BLaER1 treated with 17β-estradiol and CSF1 and Interleukin-3, amounts not matched to agents 10 nM and 100 nM (cell line): ENCODE results near the gene BTNL3.

Source experiments
- H3K27ac ChIP-seq, 11 experiments: shearing (Covaris generic); formaldehyde crosslinking; 2 replicates each; pipeline ENCODE4 v1.8.1; 2022
- H3K27me3 ChIP-seq, 11 experiments: shearing (Covaris generic); formaldehyde crosslinking; 2 replicates each; pipeline ENCODE4 v1.8.1; 2022
- H3K36me3 ChIP-seq, 11 experiments: shearing (Covaris generic); formaldehyde crosslinking; 2 replicates each; pipeline ENCODE4 v1.8.1; 2022
- H3K4me1 ChIP-seq, 10 experiments: shearing (Covaris generic); formaldehyde crosslinking; 2 replicates each; pipeline ENCODE4 v1.8.1; 2022
- H3K4me2 ChIP-seq, 11 experiments: shearing (Covaris generic); formaldehyde crosslinking; 2 replicates each; pipeline ENCODE4 v1.8.1; 2022
- H3K4me3 ChIP-seq, 10 experiments: shearing (Covaris generic); formaldehyde crosslinking; 2 replicates each; pipeline ENCODE4 v1.8.1; 2022
- H3K9ac ChIP-seq, 11 experiments: shearing (Covaris generic); formaldehyde crosslinking; 2 replicates each; pipeline ENCODE4 v1.8.1; 2022
- H3K9me3 ChIP-seq, 11 experiments: shearing (Covaris generic); formaldehyde crosslinking; replicated peaks in 1 of 11; 2 replicates each; pipeline ENCODE4 v1.8.1; 2022
- H4K20me1 ChIP-seq, 11 experiments: shearing (Covaris generic); formaldehyde crosslinking; 2 replicates each; pipeline ENCODE4 v1.8.1; 2022
- Cebpa-rat ChIP-seq, 11 experiments: shearing (Covaris generic); IDR thresholded peaks; 2 replicates each; pipeline ENCODE4 v1.8.1; 2022

The BTNL3 gene

DNA sequence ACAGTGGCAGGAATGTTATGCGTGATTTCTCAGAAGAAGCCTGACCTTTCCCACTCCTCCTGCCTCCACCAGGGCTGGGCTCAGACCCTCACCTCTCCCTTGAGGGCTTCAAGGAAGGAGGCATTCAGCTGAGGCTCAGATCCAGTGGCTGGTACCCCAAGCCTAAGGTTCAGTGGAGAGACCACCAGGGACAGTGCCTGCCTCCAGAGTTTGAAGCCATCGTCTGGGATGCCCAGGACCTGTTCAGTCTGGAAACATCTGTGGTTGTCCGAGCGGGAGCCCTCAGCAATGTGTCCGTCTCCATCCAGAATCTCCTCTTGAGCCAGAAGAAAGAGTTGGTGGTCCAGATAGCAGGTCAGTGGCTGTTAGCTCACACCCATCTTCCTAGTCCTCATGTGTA, 61.4 kb downstream of the BTNL3 start:
- Histone ChIP-seq H3K36me3 (no peaks in the 10 kb centered on the region), H3K27me3 (no peaks in the 10 kb centered on the region), H4K20me1 (peaks cover 0 to 13% (median 6%) of the 10 kb centered on the region in 11 experiments; a peak in 4 of 22 replicates), H3K4me2 (peak overlapping the region; percentile 92 to 99 (median 96)), H3K4me1 (peaks cover 66 to 88% (median 85%) of the 10 kb centered on the region in 10 experiments), H3K9me3 (no peaks in the 10 kb centered on the region), H3K9ac (peak overlapping the region in 7 of 11 experiments; percentile 29 to 88 (median 86); a peak in 10 of 22 replicates), H3K27ac (peak overlapping the region in 9 of 11 experiments; percentile 49 to 90 (median 84); a peak in 18 of 22 replicates), H3K4me3 (peak overlapping the region in 1 of 10 experiments; percentile 30; a peak in 1 of 20 replicates)
- no peak for TF ChIP-seq Cebpa-rat (IDR thresholded peaks at IDR 0.05)

DNA sequence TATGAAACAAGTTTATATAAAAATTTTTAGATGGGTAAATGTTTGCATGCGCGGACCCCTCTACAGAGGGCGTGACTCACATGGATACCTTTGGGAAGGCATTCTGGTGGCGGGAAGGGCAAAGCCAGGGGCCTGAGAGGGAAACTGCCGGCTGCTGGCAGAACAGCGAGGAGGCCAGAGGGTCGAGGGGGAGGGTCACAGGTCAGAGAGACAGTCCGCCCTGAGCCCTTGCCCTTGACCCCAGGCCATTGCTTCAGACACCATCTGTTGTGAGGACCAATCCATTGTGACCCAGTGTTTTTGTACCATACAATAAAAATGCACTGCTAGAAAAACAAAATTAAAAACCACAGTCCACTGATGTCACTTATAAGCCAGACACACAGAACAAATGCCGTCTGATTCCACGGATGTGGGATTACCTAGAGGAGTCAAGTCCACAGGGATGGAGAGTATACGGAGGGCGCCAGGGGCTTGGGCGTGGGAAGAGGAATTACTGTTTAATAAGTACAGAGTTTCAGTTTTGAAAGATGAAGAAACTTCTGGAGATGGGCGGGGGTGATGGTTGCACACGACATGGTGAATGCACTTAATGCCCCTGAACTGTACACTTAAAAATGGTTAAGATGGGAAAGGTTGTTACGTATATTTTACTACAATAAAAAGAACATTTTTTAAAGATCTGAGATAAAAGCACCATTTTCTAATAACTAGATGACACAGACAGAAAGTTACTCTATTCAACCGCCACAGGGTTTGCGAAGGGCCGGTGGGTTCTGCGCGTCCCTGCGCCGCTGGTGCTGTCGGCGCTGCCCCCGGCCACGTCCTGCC, 63.4 kb downstream of the BTNL3 start:
- TF ChIP-seq Cebpa-rat (IDR thresholded peaks at IDR 0.05), result 0 out of 22 replicates have a peak, but pooled peaks of 1 of the 11 experiments have one; percentile 11
- Histone ChIP-seq H3K36me3 (peaks cover 0 to 11% (median 0%) of the 10 kb centered on the region in 11 experiments; a peak in 6 of 22 replicates), H3K4me2 (peak overlapping the region; percentile 92 to 99 (median 96)), H4K20me1 (peaks cover 0 to 13% (median 6%) of the 10 kb centered on the region in 11 experiments; a peak in 4 of 22 replicates), H3K9ac (peak overlapping the region; percentile 76 to 88 (median 84); a peak in 20 of 22 replicates), H3K4me1 (peaks cover 72 to 88% (median 80%) of the 10 kb centered on the region in 10 experiments), H3K4me3 (peak overlapping the region; percentile 73 to 89 (median 82)), H3K27ac (peak overlapping the region in 9 of 11 experiments; percentile 74 to 90 (median 84); a peak in 18 of 22 replicates), H3K27me3 (no peaks in the 10 kb centered on the region), H3K9me3 (no peaks in the 10 kb centered on the region)

DNA sequence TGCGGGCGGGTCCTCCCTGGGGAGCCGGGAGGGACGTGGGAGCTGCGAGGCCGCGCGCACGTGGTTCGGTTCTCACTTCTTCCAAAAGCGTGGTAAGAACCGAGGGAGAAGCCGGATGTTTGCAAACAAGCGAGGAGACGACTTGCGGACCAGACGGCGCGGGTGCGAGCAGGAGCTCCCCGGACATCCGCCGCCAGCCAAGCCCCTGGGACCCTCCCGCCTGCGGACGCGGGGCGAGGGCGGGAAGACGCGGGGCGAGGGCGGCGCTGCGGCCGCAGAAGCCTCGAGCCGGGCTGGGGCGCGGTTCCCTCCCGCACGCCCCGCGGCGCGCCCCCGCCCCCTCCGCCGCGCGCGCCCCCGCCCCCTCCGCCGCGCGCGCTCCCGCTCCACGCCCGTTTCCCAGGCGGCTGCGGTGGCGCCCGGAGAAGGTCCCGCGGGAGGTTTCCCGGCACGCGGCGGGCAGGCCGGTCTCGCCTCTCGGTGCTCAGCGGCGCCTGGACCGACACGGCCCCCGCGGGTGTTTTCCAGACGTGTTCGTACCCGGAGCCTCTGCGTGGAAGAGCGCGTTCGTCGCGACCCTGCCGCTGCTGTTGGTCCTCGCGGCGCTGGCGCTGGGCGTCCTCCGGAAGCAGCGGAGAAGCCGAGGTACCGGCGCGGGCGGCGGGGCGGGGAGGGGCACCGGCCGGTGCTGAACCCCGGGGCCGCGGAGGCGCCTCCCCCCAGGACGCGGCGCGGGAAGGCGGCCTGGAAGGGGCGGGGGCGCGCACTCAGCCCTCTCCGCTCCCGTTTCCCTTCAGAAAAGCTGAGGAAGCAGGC, 64.2 kb downstream of the BTNL3 start:
- Histone ChIP-seq H4K20me1 (peaks cover 0 to 13% (median 6%) of the 10 kb centered on the region in 11 experiments; a peak in 4 of 22 replicates), H3K27ac (peak overlapping the region; percentile 13 to 90 (median 83); a peak in 20 of 22 replicates), H3K4me3 (peak overlapping the region; percentile 73 to 89 (median 82)), H3K27me3 (no peaks in the 10 kb centered on the region), H3K36me3 (peaks cover 0 to 13% (median under 1%) of the 10 kb centered on the region in 11 experiments; a peak in 9 of 22 replicates), H3K4me1 (peaks cover 69 to 85% (median 75%) of the 10 kb centered on the region in 10 experiments), H3K9me3 (no peaks in the 10 kb centered on the region), H3K4me2 (peak overlapping the region; percentile 92 to 99 (median 96)), H3K9ac (peak overlapping the region; percentile 76 to 88 (median 84))
- no peak for TF ChIP-seq Cebpa-rat (IDR thresholded peaks at IDR 0.05)

DNA sequence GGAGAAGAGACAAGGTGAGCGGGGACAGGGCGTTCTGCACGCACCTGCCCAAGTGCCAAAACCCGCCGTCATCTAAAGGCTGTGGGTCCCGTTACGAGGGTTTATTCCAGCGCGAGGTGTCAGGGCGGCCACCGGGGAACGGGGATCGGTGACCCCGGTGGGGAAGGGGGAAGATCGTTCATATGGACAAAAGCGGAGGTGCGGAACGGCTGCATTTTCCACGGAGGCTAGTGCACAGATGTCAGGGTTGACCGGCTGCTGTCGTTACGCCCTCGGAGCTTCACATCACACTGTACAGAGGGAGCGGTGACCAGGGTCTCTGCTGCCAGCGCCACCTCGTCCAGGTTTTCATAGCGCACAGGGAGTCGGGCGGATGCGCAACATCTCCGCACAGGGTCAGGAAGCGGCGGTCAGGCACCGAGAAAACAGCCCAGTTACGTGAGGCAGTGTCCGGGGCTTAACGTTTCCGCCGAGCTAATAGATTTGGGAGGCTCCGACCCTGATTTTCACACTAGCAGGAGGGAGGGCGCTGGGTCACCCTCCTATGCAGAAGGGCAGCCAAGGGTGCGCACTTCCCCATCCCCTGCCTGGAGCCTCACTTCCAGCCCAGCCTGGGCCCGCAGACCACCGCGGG, 65.0 kb downstream of the BTNL3 start:
- H3K27ac ChIP-seq, result peak overlapping the region; percentile 13 to 90 (median 83); a peak in 20 of 22 replicates

DNA sequence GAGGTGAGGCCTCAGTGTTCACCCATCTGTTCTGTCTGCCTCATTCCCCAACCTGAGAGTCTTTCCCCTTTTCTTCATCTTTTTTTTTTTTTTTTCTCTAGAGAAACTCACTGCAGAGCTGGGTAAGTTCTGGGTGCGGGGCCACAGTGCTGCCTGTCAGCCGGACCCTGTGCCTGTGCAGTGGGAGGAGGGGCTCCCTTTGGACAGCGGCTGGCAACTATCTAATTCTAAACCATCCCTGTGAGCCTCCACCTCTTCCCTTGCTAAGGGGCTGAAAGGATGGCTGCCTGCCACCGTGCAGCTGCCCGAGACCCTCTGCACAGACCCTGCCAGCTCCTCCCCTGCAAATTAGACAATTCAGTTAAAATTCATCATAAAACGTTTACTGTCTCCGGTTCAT, 65.5 kb downstream of the BTNL3 start:
- H3K36me3 ChIP-seq, result peaks cover 0 to 26% (median 10%) of the 10 kb centered on the region in 11 experiments; a peak in 17 of 22 replicates
- peaks cover 59 to 77% (median 69%) of the 10 kb centered on the region in 10 experiments for H3K4me1 ChIP-seq
- H3K4me2 ChIP-seq, result peak overlapping the region; percentile 92 to 99 (median 96)
- peak overlapping the region in 10 of 11 experiments; percentile 76 to 88 (median 85); a peak in 19 of 22 replicates for H3K9ac ChIP-seq
- H3K9me3 ChIP-seq, result peaks cover 0 to 2% (median 0%) of the 10 kb centered on the region in 11 experiments; a peak in 1 of 22 replicates
- H3K27me3 ChIP-seq, result no peaks in the 10 kb centered on the region
- H3K4me3 ChIP-seq, result peak overlapping the region; percentile 73 to 89 (median 82)
- H4K20me1 ChIP-seq, result peaks cover 0 to 13% (median 6%) of the 10 kb centered on the region in 11 experiments; a peak in 4 of 22 replicates
- H3K27ac ChIP-seq, result peak overlapping the region in 6 of 11 experiments; percentile 75 to 90 (median 84); a peak in 10 of 22 replicates
- no peak for TF ChIP-seq Cebpa-rat (IDR thresholded peaks at IDR 0.05)

More for the DNA sequence above, 65.0 kb downstream of the BTNL3 start:
- H3K4me1 ChIP-seq, result peaks cover 62 to 79% (median 71%) of the 10 kb centered on the region in 10 experiments
- H3K27me3 ChIP-seq, result no peaks in the 10 kb centered on the region
- H3K9me3 ChIP-seq, result no peaks in the 10 kb centered on the region
- peak overlapping the region; percentile 92 to 99 (median 96) for H3K4me2 ChIP-seq
- peaks cover 0 to 20% (median 7%) of the 10 kb centered on the region in 11 experiments; a peak in 13 of 22 replicates for H3K36me3 ChIP-seq
- peak overlapping the region; percentile 76 to 88 (median 84) for H3K9ac ChIP-seq
- TF ChIP-seq Cebpa-rat (IDR thresholded peaks at IDR 0.05), result no peak
- H4K20me1 ChIP-seq, result peaks cover 0 to 13% (median 6%) of the 10 kb centered on the region in 11 experiments; a peak in 4 of 22 replicates
- H3K4me3 ChIP-seq, result peak overlapping the region; percentile 73 to 89 (median 82)

DNA sequence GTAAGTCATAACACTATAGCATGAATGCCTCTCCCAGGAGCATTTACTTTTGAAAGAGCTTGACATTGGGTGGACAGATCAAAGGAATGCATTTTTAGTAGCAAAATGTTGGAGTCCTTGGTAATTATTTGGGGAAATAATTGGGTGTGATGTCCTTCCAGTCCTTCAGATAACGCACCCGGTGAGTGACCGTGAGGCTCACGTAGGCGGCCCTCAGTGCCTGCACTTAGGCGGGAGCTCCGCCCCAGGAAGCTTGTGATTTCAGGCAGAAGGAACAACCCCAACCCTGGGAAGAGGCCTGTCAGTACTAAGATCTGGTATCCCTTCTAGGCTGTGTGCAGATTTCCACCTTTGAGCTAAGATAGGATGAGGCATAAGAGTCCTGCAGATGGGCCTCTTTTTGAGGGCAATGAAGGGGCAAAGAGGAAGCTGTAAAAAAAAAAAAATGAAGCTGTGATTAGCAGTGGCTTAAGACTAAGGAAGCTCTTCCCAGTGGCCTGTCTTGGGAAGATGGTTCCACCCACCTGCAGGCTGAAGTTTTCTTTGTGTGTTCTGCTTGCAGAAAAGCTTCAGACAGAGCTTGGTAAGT, 66.3 kb downstream of the BTNL3 start:
- Histone ChIP-seq H3K36me3 (peaks cover 0 to 34% (median 18%) of the 10 kb centered on the region in 11 experiments; a peak in 18 of 22 replicates), H4K20me1 (peaks cover 0 to 13% (median 6%) of the 10 kb centered on the region in 11 experiments; a peak in 4 of 22 replicates), H3K4me1 (peaks cover 51 to 68% (median 61%) of the 10 kb centered on the region in 10 experiments), H3K27ac (no peak overlapping the region), H3K9ac (no peak overlapping the region), H3K4me3 (peak overlapping the region in 4 of 10 experiments; percentile 77 to 89 (median 87); a peak in 5 of 20 replicates), H3K4me2 (peak overlapping the region; percentile 92 to 99 (median 96)), H3K27me3 (no peaks in the 10 kb centered on the region), H3K9me3 (peaks cover 0 to 9% (median 0%) of the 10 kb centered on the region in 11 experiments; a peak in 3 of 22 replicates)
- no peak for TF ChIP-seq Cebpa-rat (IDR thresholded peaks at IDR 0.05)
